PFSK-1 (cell line): ENCODE measurements around the gene DYNLT5.

Source experiments
- FOXP2 ChIP-seq: optimal IDR thresholded peaks from 2 replicates; pipeline ENCODE3; 2011; ENCODE audit warnings: borderline replicate concordance, control low read depth, inconsistent platforms; ENCODE audit not compliant: insufficient read depth; ENCODE audit errors: extremely low read length, extremely low read depth
- POLR2AphosphoS5 ChIP-seq: IDR thresholded peaks from 2 replicates; pipeline ENCODE4 v1.6.1; 2012; ENCODE audit warnings: low read depth, mild to moderate bottlenecking, control low read depth, low read length, moderate library complexity
- REST ChIP-seq, 2 experiments: IDR thresholded peaks; 2 replicates each; pipeline versions ENCODE4 v1.6.1 to v1.8.0; 2011 to 2012; ENCODE audit warnings: low read depth in 2 of 2, low read length in 2 of 2, control low read depth in 1 of 2, inconsistent platforms in 1 of 2, mild to moderate bottlenecking in 1 of 2, moderate library complexity in 1 of 2; ENCODE audit not compliant: insufficient read depth in 1 of 2
- TAF1 ChIP-seq: IDR thresholded peaks from 2 replicates; pipeline ENCODE4 v1.6.1; 2012; ENCODE audit warnings: low read length, control low read depth, borderline replicate concordance; ENCODE audit not compliant: insufficient read depth

GRCh38 chr1:66777831-66778230 lies 25.6 kb downstream of the DYNLT5 start:
- no peak for TF ChIP-seq TAF1
- no peak for TF ChIP-seq POLR2AphosphoS5
- no peak for TF ChIP-seq REST (IDR thresholded peaks at IDR 0.05; ENCODE audit: insufficient read depth in 1 of 2, low read depth in 2 of 2, low read length in 2 of 2)
- TF ChIP-seq FOXP2, result no peak
